Neural cell (in vitro differentiated cells): ENCODE measurements around the gene KCNA10. TPM values are rescaled to one million over a fixed set of nuclear protein-coding genes. Genes with fewer than 3 reads are reported as not detected.

Source experiments
- H2AFZ ChIP-seq: fragments of 200-600, 300-800 bp; sonication (generic), shearing (Covaris generic); 2 replicates; pipeline ENCODE4 v1.6.0; 2014; ENCODE audit warnings: low read depth, mild to moderate bottlenecking, antibody characterized with exemption, low read length, moderate library complexity
- H3F3A ChIP-seq: fragments of 200-600 bp; shearing (Covaris generic); 2 replicates; pipeline ENCODE4 v1.6.1; 2016; ENCODE audit warnings: mild to moderate bottlenecking, moderate library complexity, mixed read lengths, antibody characterized with exemption, low read length; ENCODE audit not compliant: insufficient read depth, poor library complexity, severe bottlenecking
- H3K27ac ChIP-seq: fragments of 200-600, 300-800 bp; sonication (generic), shearing (Covaris generic); 2 replicates; pipeline ENCODE4 v1.5.1; 2014; ENCODE audit warnings: mild to moderate bottlenecking, low read length, moderate library complexity
- H3K27me3 ChIP-seq: fragments of 300-800, 200-600 bp; sonication (generic), shearing (Covaris generic); 2 replicates; pipeline ENCODE4 v1.6.0; 2014; ENCODE audit warnings: mild to moderate bottlenecking, low read depth, low read length, moderate library complexity; ENCODE audit not compliant: insufficient read depth
- H3K36me3 ChIP-seq: fragments of 300-800, 200-600 bp; sonication (generic), shearing (Covaris generic); 2 replicates; pipeline ENCODE4 v1.5.1; 2014; ENCODE audit warnings: mild to moderate bottlenecking, antibody characterized with exemption, low read length, moderate library complexity; ENCODE audit not compliant: insufficient read depth
- H3K4me2 ChIP-seq: fragments of 300-800, 200-600 bp; sonication (generic), shearing (Covaris generic); 2 replicates; pipeline ENCODE4 v1.6.0; 2014; ENCODE audit warnings: mild to moderate bottlenecking, low read length
- H3K4me3 ChIP-seq: fragments of 300-800, 200-600 bp; sonication (generic), shearing (Covaris generic); 2 replicates; pipeline ENCODE4 v1.5.1; 2014; ENCODE audit warnings: mild to moderate bottlenecking, low read length, moderate library complexity
- H3K79me2 ChIP-seq: fragments of 200-600 bp; shearing (Covaris generic); replicated peaks from 2 replicates; pipeline ENCODE4 v1.6.0; 2014; ENCODE audit warnings: mild to moderate bottlenecking, low read length, moderate library complexity; ENCODE audit not compliant: insufficient read depth
- H3K9ac ChIP-seq: fragments of 300-800, 200-600 bp; sonication (generic), shearing (Covaris generic); 2 replicates; pipeline ENCODE4 v1.6.1; 2016; ENCODE audit warnings: mild to moderate bottlenecking, low read length, mixed read lengths
- H3K9me2 ChIP-seq: fragments of 200-600 bp; shearing (Covaris generic); 2 replicates; pipeline ENCODE4 v1.6.1; 2016; ENCODE audit warnings: mild to moderate bottlenecking, low read length, mixed read lengths; ENCODE audit not compliant: insufficient read depth
- H3K9me3 ChIP-seq: fragments of 200-600, 300-800 bp; sonication (generic), shearing (Covaris generic); 2 replicates; pipeline ENCODE4 v1.6.1; 2016; ENCODE audit warnings: mild to moderate bottlenecking, mixed run types, low read length, moderate library complexity, mixed read lengths
- H4K20me1 ChIP-seq: fragments of 200-600 bp; shearing (Covaris generic); 2 replicates; pipeline ENCODE4 v1.6.1; 2016; ENCODE audit warnings: mild to moderate bottlenecking, mixed run types; ENCODE audit not compliant: insufficient read depth
- EP300 ChIP-seq: fragments of 450-650 bp; conservative IDR thresholded peaks from 2 replicates; pipeline ENCODE4 v1.6.1; 2014; ENCODE audit warnings: antibody characterized with exemption, mild to moderate bottlenecking, moderate library complexity; ENCODE audit not compliant: poor library complexity, severe bottlenecking
- EZH2 ChIP-seq: fragments of 200-600, 300-800 bp; shearing (Covaris generic), sonication (generic); IDR thresholded peaks from 2 replicates; pipeline ENCODE4 v1.6.1; 2014; ENCODE audit warnings: antibody characterized with exemption, low read length, borderline replicate concordance, mild to moderate bottlenecking; ENCODE audit not compliant: insufficient read depth, poor library complexity, severe bottlenecking
- MXI1 ChIP-seq: fragments of 450-650 bp; conservative IDR thresholded peaks from 2 replicates; pipeline ENCODE4 v1.6.1; 2014; ENCODE audit warnings: antibody characterized with exemption, mild to moderate bottlenecking; ENCODE audit not compliant: poor library complexity, severe bottlenecking
- POLR2AphosphoS5 ChIP-seq: IDR thresholded peaks from 2 replicates; pipeline ENCODE4 v1.6.1; 2012
- RAD21 ChIP-seq: fragments of 450-650 bp; conservative IDR thresholded peaks from 2 replicates; pipeline ENCODE4 v1.6.1; 2014; ENCODE audit warnings: antibody characterized with exemption, mild to moderate bottlenecking, moderate library complexity
- SMC3 ChIP-seq: fragments of 450-650 bp; conservative IDR thresholded peaks from 2 replicates; pipeline ENCODE4 v1.6.1; 2014; ENCODE audit warnings: antibody characterized with exemption, mild to moderate bottlenecking, moderate library complexity; ENCODE audit not compliant: poor library complexity
- TAF1 ChIP-seq: IDR thresholded peaks from 2 replicates; pipeline ENCODE4 v1.6.1; 2012; ENCODE audit warnings: low read depth
- polyA plus RNA-seq: library from polyadenylated mRNA; depleted of rRNA; stranded (reverse); fragments of >200 nt; gene quantifications from 2 replicates; pipeline ENCODE4 v1.2.3, GENCODE V29; 2014
- TF ChIP-seq, protein P1 (sequence below): fragments of 450-650 bp; IDR thresholded peaks from 2 replicates; pipeline ENCODE4 v1.5.1; 2014; ENCODE audit warnings: antibody characterized with exemption, mild to moderate bottlenecking, moderate library complexity; ENCODE audit not compliant: poor library complexity, severe bottlenecking
- TF ChIP-seq, protein P2 (sequence below): IDR thresholded peaks from 2 replicates; pipeline ENCODE4 v1.6.1; 2012; ENCODE audit warnings: borderline replicate concordance

Gene KCNA10
- polyA plus RNA-seq, 1 donor from 2014 or later: not detected

DNA sequence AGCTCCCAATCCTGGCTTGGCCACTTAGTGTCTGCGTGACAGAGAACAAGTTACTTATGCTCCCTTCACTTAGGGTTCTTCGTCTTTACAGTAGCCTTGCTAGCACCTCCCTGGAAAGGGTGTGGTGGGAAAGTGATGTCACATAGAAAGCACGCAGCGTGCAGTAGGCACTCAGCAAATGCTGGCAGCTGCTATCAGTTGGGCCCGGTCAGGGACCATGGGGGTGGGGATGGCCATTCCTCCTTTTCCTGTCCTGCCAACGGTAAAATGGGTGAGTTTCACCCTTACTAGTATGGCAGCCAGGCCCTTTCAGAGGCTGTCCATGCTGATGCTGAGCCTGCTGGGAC lies 6.2 kb upstream of the KCNA10 start:
- Histone ChIP-seq H3F3A (no peaks in the 10 kb centered on the region), H2AFZ (no peak overlapping the region), H3K9ac (no peak overlapping the region), H3K4me3 (no peak overlapping the region), H3K4me2 (no peak overlapping the region), H3K36me3 (no peaks in the 10 kb centered on the region), H3K9me2 (no peaks in the 10 kb centered on the region), H3K9me3 (no peaks in the 10 kb centered on the region), H3K79me2 (no peaks in the 10 kb centered on the region), H3K27me3 (peaks cover 18% of the 10 kb centered on the region), H3K27ac (no peak overlapping the region), H4K20me1 (no peaks in the 10 kb centered on the region)
- TF ChIP-seq EP300 (no peak), EZH2 (no peak), POLR2AphosphoS5 (no peak), SMC3 (no peak)

DNA sequence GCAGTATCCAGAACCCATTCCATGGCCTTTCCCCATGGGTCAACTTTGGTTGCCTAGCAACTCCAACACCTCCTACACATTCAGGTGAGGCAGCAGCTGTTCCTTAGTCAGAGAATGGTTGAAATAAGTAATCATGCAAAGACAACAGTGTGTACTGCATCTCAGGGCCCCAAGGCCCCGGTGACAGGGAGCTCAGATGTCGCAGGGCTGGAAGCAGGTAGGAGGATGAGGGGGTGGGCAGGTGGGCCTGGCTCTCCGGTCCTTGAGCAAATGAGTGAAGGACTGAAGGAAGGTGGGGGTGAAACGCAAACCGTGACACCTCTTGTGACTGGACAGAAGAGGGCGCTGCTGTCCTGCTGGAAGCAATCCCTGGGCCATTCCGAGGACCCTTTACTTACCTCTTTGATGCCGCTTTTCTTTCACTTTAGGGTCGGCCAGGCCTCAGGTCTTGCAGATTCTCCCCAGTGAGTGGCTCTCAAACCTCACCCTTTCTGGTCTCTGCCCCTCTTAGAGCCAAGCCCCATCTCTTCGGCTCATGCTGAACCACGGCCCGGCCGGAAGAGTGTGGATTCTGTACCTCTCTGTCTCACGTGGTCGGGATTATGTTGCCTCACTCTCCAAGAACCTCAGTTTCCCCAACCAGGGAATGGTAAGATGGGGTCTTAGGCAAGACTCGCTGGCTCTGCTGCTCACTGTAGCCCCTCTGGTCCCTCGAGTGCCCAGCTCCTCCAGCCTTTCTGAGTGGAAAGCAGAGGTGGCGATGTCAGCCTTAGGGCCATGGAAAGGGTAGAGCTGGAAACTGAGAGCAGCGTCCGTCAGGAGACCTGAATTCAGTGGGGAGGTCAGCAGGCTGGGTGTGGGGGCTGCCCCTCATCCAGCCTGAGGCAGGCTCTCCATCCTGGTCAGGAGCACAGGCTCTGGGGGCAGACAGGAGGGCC lies 5.6 kb upstream of the KCNA10 start:
- H3K79me2 ChIP-seq: no peaks in the 10 kb centered on the region
- peak overlapping the region; percentile 8 for H3K9ac ChIP-seq
- H3K4me3 ChIP-seq: no peak overlapping the region
- no peak overlapping the region for H3K27ac ChIP-seq
- H3K27me3 ChIP-seq: peaks cover 18% of the 10 kb centered on the region
- H2AFZ ChIP-seq: no peak overlapping the region
- H3K9me3 ChIP-seq: no peaks in the 10 kb centered on the region
- no peaks in the 10 kb centered on the region for H3K36me3 ChIP-seq
- H3F3A ChIP-seq: no peaks in the 10 kb centered on the region
- TF ChIP-seq TAF1 (peak; percentile 13), MXI1 (no peak), EZH2 (no peak), SMC3 (peak; percentile 100), RAD21 (peak; percentile 99)
- TF ChIP-seq, protein P1, sequence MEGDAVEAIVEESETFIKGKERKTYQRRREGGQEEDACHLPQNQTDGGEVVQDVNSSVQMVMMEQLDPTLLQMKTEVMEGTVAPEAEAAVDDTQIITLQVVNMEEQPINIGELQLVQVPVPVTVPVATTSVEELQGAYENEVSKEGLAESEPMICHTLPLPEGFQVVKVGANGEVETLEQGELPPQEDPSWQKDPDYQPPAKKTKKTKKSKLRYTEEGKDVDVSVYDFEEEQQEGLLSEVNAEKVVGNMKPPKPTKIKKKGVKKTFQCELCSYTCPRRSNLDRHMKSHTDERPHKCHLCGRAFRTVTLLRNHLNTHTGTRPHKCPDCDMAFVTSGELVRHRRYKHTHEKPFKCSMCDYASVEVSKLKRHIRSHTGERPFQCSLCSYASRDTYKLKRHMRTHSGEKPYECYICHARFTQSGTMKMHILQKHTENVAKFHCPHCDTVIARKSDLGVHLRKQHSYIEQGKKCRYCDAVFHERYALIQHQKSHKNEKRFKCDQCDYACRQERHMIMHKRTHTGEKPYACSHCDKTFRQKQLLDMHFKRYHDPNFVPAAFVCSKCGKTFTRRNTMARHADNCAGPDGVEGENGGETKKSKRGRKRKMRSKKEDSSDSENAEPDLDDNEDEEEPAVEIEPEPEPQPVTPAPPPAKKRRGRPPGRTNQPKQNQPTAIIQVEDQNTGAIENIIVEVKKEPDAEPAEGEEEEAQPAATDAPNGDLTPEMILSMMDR: peak; percentile 98
- H4K20me1 ChIP-seq: no peaks in the 10 kb centered on the region
- no peak overlapping the region for H3K4me2 ChIP-seq
- H3K9me2 ChIP-seq: no peaks in the 10 kb centered on the region

DNA sequence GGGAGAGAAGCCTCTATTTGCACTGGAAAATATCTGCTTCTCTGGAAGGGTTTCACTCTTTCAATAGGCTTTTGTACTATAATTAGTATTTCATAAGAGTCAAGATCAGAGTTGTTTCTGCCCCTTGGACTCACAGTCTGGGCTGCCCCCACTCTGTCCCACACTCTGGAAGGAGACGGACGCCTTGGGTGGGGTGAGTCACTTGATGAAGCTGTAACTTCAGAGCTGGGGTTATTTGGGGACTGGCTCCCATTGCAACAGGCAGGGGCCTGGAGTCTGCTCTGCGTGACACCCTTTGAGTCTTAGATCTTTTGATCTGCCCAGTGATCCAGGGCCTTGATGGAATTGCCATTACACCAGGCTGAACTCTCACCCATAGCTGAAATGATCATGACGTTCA lies 4.0 kb upstream of the KCNA10 start:
- no peak overlapping the region for H2AFZ ChIP-seq
- no peaks in the 10 kb centered on the region for H3K9me2 ChIP-seq
- H3K27me3 ChIP-seq: peaks cover 18% of the 10 kb centered on the region
- H3K27ac ChIP-seq: no peak overlapping the region
- no peaks in the 10 kb centered on the region for H3K36me3 ChIP-seq
- H3K79me2 ChIP-seq: no peaks in the 10 kb centered on the region
- no peak overlapping the region for H3K4me2 ChIP-seq
- TF ChIP-seq EP300: no peak
- no peak for TF ChIP-seq EZH2
- TF ChIP-seq POLR2AphosphoS5: no peak
- no peak for TF ChIP-seq SMC3
- TF ChIP-seq MXI1: no peak
- TF ChIP-seq, protein P1: no peak
- TF ChIP-seq, protein P2, sequence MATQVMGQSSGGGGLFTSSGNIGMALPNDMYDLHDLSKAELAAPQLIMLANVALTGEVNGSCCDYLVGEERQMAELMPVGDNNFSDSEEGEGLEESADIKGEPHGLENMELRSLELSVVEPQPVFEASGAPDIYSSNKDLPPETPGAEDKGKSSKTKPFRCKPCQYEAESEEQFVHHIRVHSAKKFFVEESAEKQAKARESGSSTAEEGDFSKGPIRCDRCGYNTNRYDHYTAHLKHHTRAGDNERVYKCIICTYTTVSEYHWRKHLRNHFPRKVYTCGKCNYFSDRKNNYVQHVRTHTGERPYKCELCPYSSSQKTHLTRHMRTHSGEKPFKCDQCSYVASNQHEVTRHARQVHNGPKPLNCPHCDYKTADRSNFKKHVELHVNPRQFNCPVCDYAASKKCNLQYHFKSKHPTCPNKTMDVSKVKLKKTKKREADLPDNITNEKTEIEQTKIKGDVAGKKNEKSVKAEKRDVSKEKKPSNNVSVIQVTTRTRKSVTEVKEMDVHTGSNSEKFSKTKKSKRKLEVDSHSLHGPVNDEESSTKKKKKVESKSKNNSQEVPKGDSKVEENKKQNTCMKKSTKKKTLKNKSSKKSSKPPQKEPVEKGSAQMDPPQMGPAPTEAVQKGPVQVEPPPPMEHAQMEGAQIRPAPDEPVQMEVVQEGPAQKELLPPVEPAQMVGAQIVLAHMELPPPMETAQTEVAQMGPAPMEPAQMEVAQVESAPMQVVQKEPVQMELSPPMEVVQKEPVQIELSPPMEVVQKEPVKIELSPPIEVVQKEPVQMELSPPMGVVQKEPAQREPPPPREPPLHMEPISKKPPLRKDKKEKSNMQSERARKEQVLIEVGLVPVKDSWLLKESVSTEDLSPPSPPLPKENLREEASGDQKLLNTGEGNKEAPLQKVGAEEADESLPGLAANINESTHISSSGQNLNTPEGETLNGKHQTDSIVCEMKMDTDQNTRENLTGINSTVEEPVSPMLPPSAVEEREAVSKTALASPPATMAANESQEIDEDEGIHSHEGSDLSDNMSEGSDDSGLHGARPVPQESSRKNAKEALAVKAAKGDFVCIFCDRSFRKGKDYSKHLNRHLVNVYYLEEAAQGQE: no peak
- TF ChIP-seq RAD21: no peak
- H4K20me1 ChIP-seq: no peaks in the 10 kb centered on the region
- no peak overlapping the region for H3K4me3 ChIP-seq
- no peaks in the 10 kb centered on the region for H3F3A ChIP-seq
- no peak overlapping the region for H3K9ac ChIP-seq
- H3K9me3 ChIP-seq: no peaks in the 10 kb centered on the region
